Neural cell (in vitro differentiated cells): ENCODE data around the gene NUFIP2. TPM values are rescaled to one million over a fixed set of nuclear protein-coding genes. Genes with fewer than 3 reads are reported as not detected.

Experiments
- H2AFZ ChIP-seq: fragments of 200-600, 300-800 bp; sonication (generic), shearing (Covaris generic); 2 replicates; pipeline ENCODE4 v1.6.0; 2014; ENCODE audit warnings: low read depth, mild to moderate bottlenecking, antibody characterized with exemption, low read length, moderate library complexity
- H3F3A ChIP-seq: fragments of 200-600 bp; shearing (Covaris generic); 2 replicates; pipeline ENCODE4 v1.6.1; 2016; ENCODE audit warnings: mild to moderate bottlenecking, moderate library complexity, mixed read lengths, antibody characterized with exemption, low read length; ENCODE audit not compliant: insufficient read depth, poor library complexity, severe bottlenecking
- H3K27ac ChIP-seq: fragments of 200-600, 300-800 bp; sonication (generic), shearing (Covaris generic); 2 replicates; pipeline ENCODE4 v1.5.1; 2014; ENCODE audit warnings: mild to moderate bottlenecking, low read length, moderate library complexity
- H3K27me3 ChIP-seq: fragments of 300-800, 200-600 bp; sonication (generic), shearing (Covaris generic); 2 replicates; pipeline ENCODE4 v1.6.0; 2014; ENCODE audit warnings: mild to moderate bottlenecking, low read depth, low read length, moderate library complexity; ENCODE audit not compliant: insufficient read depth
- H3K36me3 ChIP-seq: fragments of 300-800, 200-600 bp; sonication (generic), shearing (Covaris generic); 2 replicates; pipeline ENCODE4 v1.5.1; 2014; ENCODE audit warnings: mild to moderate bottlenecking, antibody characterized with exemption, low read length, moderate library complexity; ENCODE audit not compliant: insufficient read depth
- H3K4me2 ChIP-seq: fragments of 300-800, 200-600 bp; sonication (generic), shearing (Covaris generic); 2 replicates; pipeline ENCODE4 v1.6.0; 2014; ENCODE audit warnings: mild to moderate bottlenecking, low read length
- H3K4me3 ChIP-seq: fragments of 300-800, 200-600 bp; sonication (generic), shearing (Covaris generic); 2 replicates; pipeline ENCODE4 v1.5.1; 2014; ENCODE audit warnings: mild to moderate bottlenecking, low read length, moderate library complexity
- H3K79me2 ChIP-seq: fragments of 200-600 bp; shearing (Covaris generic); replicated peaks from 2 replicates; pipeline ENCODE4 v1.6.0; 2014; ENCODE audit warnings: mild to moderate bottlenecking, low read length, moderate library complexity; ENCODE audit not compliant: insufficient read depth
- H3K9ac ChIP-seq: fragments of 300-800, 200-600 bp; sonication (generic), shearing (Covaris generic); 2 replicates; pipeline ENCODE4 v1.6.1; 2016; ENCODE audit warnings: mild to moderate bottlenecking, low read length, mixed read lengths
- H3K9me2 ChIP-seq: fragments of 200-600 bp; shearing (Covaris generic); 2 replicates; pipeline ENCODE4 v1.6.1; 2016; ENCODE audit warnings: mild to moderate bottlenecking, low read length, mixed read lengths; ENCODE audit not compliant: insufficient read depth
- H3K9me3 ChIP-seq: fragments of 200-600, 300-800 bp; sonication (generic), shearing (Covaris generic); 2 replicates; pipeline ENCODE4 v1.6.1; 2016; ENCODE audit warnings: mild to moderate bottlenecking, mixed run types, low read length, moderate library complexity, mixed read lengths
- H4K20me1 ChIP-seq: fragments of 200-600 bp; shearing (Covaris generic); 2 replicates; pipeline ENCODE4 v1.6.1; 2016; ENCODE audit warnings: mild to moderate bottlenecking, mixed run types; ENCODE audit not compliant: insufficient read depth
- EP300 ChIP-seq: fragments of 450-650 bp; conservative IDR thresholded peaks from 2 replicates; pipeline ENCODE4 v1.6.1; 2014; ENCODE audit warnings: antibody characterized with exemption, mild to moderate bottlenecking, moderate library complexity; ENCODE audit not compliant: poor library complexity, severe bottlenecking
- EZH2 ChIP-seq: fragments of 200-600, 300-800 bp; shearing (Covaris generic), sonication (generic); IDR thresholded peaks from 2 replicates; pipeline ENCODE4 v1.6.1; 2014; ENCODE audit warnings: antibody characterized with exemption, low read length, borderline replicate concordance, mild to moderate bottlenecking; ENCODE audit not compliant: insufficient read depth, poor library complexity, severe bottlenecking
- MXI1 ChIP-seq: fragments of 450-650 bp; conservative IDR thresholded peaks from 2 replicates; pipeline ENCODE4 v1.6.1; 2014; ENCODE audit warnings: antibody characterized with exemption, mild to moderate bottlenecking; ENCODE audit not compliant: poor library complexity, severe bottlenecking
- POLR2AphosphoS5 ChIP-seq: IDR thresholded peaks from 2 replicates; pipeline ENCODE4 v1.6.1; 2012
- RAD21 ChIP-seq: fragments of 450-650 bp; conservative IDR thresholded peaks from 2 replicates; pipeline ENCODE4 v1.6.1; 2014; ENCODE audit warnings: antibody characterized with exemption, mild to moderate bottlenecking, moderate library complexity
- SMC3 ChIP-seq: fragments of 450-650 bp; conservative IDR thresholded peaks from 2 replicates; pipeline ENCODE4 v1.6.1; 2014; ENCODE audit warnings: antibody characterized with exemption, mild to moderate bottlenecking, moderate library complexity; ENCODE audit not compliant: poor library complexity
- TAF1 ChIP-seq: IDR thresholded peaks from 2 replicates; pipeline ENCODE4 v1.6.1; 2012; ENCODE audit warnings: low read depth
- polyA plus RNA-seq: library from polyadenylated mRNA; depleted of rRNA; stranded (reverse); fragments of >200 nt; gene quantifications from 2 replicates; pipeline ENCODE4 v1.2.3, GENCODE V29; 2014
- TF ChIP-seq, protein P1 (sequence below): IDR thresholded peaks from 2 replicates; pipeline ENCODE4 v1.6.1; 2012; ENCODE audit warnings: borderline replicate concordance
- TF ChIP-seq, protein P2 (sequence below): fragments of 450-650 bp; IDR thresholded peaks from 2 replicates; pipeline ENCODE4 v1.5.1; 2014; ENCODE audit warnings: antibody characterized with exemption, mild to moderate bottlenecking, moderate library complexity; ENCODE audit not compliant: poor library complexity, severe bottlenecking

Gene NUFIP2
- polyA plus RNA-seq, 1 donor from 2014 or later, result 22.4 TPM

DNA sequence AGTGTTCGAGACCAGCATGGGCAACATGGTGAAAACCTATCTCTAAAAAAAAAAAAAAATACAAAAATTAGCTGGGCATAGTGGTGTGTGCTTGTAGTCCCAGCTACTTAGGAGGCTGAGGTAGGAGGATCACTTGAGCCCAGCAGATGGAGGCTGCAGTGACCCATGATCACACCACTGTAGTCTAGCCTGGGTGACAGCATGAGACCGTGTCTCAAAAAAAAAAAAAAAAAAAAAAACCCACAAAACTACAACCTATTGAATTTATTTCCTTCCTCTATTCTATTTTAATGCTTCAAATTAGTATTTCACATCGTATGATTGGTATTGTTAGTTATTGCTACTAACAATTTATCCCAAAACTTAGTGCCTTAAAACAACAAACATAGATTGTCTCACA lies 9.4 kb upstream of the NUFIP2 start:
- no peaks in the 10 kb centered on the region for H4K20me1 ChIP-seq
- H3K27ac ChIP-seq, result no peak overlapping the region
- TF ChIP-seq SMC3 (no peak), MXI1 (no peak), RAD21 (no peak), TAF1 (no peak), EZH2 (no peak), EP300 (no peak), POLR2AphosphoS5 (no peak)
- TF ChIP-seq, protein P1, sequence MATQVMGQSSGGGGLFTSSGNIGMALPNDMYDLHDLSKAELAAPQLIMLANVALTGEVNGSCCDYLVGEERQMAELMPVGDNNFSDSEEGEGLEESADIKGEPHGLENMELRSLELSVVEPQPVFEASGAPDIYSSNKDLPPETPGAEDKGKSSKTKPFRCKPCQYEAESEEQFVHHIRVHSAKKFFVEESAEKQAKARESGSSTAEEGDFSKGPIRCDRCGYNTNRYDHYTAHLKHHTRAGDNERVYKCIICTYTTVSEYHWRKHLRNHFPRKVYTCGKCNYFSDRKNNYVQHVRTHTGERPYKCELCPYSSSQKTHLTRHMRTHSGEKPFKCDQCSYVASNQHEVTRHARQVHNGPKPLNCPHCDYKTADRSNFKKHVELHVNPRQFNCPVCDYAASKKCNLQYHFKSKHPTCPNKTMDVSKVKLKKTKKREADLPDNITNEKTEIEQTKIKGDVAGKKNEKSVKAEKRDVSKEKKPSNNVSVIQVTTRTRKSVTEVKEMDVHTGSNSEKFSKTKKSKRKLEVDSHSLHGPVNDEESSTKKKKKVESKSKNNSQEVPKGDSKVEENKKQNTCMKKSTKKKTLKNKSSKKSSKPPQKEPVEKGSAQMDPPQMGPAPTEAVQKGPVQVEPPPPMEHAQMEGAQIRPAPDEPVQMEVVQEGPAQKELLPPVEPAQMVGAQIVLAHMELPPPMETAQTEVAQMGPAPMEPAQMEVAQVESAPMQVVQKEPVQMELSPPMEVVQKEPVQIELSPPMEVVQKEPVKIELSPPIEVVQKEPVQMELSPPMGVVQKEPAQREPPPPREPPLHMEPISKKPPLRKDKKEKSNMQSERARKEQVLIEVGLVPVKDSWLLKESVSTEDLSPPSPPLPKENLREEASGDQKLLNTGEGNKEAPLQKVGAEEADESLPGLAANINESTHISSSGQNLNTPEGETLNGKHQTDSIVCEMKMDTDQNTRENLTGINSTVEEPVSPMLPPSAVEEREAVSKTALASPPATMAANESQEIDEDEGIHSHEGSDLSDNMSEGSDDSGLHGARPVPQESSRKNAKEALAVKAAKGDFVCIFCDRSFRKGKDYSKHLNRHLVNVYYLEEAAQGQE, result no peak
- TF ChIP-seq, protein P2, sequence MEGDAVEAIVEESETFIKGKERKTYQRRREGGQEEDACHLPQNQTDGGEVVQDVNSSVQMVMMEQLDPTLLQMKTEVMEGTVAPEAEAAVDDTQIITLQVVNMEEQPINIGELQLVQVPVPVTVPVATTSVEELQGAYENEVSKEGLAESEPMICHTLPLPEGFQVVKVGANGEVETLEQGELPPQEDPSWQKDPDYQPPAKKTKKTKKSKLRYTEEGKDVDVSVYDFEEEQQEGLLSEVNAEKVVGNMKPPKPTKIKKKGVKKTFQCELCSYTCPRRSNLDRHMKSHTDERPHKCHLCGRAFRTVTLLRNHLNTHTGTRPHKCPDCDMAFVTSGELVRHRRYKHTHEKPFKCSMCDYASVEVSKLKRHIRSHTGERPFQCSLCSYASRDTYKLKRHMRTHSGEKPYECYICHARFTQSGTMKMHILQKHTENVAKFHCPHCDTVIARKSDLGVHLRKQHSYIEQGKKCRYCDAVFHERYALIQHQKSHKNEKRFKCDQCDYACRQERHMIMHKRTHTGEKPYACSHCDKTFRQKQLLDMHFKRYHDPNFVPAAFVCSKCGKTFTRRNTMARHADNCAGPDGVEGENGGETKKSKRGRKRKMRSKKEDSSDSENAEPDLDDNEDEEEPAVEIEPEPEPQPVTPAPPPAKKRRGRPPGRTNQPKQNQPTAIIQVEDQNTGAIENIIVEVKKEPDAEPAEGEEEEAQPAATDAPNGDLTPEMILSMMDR, result no peak
- H3K9ac ChIP-seq, result no peak overlapping the region
- H3K4me2 ChIP-seq, result no peak overlapping the region
- no peaks in the 10 kb centered on the region for H3K9me3 ChIP-seq
- no peak overlapping the region for H3K4me3 ChIP-seq
- no peaks in the 10 kb centered on the region for H3K27me3 ChIP-seq
- no peaks in the 10 kb centered on the region for H3K79me2 ChIP-seq
- H3F3A ChIP-seq, result no peaks in the 10 kb centered on the region
- no peak overlapping the region for H2AFZ ChIP-seq
- no peaks in the 10 kb centered on the region for H3K9me2 ChIP-seq
- H3K36me3 ChIP-seq, result no peaks in the 10 kb centered on the region

DNA sequence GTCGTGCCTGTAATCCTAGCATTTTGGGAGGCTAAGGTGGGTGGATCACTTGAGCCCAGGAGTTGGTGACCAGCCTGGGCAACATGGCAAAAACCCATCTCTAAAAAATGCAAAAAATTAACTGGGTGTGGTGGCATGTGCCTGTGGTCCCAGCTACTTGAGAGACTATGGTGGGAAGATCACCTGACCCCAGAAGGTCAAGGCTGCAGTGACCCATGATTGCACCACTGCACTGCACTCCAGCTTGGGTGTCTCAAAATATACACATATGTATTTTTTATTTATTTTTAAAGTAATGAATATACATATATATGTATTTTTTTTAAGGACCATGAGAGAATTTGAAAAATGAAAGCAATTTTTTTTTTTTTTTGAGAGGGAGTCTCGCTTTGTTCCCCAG lies 5.1 kb upstream of the NUFIP2 start:
- H3K79me2 ChIP-seq, result no peaks in the 10 kb centered on the region
- H3K9me2 ChIP-seq, result no peaks in the 10 kb centered on the region
- no peaks in the 10 kb centered on the region for H3K9me3 ChIP-seq
- H4K20me1 ChIP-seq, result no peaks in the 10 kb centered on the region
- H2AFZ ChIP-seq, result no peak overlapping the region
- no peak for TF ChIP-seq EZH2
- no peak overlapping the region for H3K9ac ChIP-seq
- no peaks in the 10 kb centered on the region for H3F3A ChIP-seq
- no peaks in the 10 kb centered on the region for H3K27me3 ChIP-seq
- no peak overlapping the region for H3K4me3 ChIP-seq
- no peaks in the 10 kb centered on the region for H3K36me3 ChIP-seq
- H3K4me2 ChIP-seq, result no peak overlapping the region
- H3K27ac ChIP-seq, result no peak overlapping the region

DNA sequence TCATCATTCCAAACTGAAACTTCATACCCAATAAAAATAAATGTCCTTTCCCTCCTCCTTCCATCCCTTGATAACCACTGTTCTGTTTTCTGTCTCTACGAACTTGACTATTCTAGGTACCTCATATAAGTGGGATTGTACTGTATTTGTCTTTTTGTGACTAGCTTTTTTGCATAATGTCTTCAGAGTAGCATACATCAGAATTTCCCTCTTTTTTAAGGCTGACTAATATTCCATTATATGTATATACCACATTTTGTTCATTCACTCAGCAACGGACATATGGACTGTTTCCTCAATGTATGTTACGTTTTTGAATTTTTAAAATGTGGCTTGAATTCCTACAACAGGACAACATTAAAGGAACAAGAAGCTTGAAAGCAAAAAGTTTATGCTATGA lies 1.5 kb upstream of the NUFIP2 start:
- Histone ChIP-seq H3K9me2 (no peaks in the 10 kb centered on the region), H3K27ac (no peak overlapping the region), H3K27me3 (no peaks in the 10 kb centered on the region), H3K4me3 (peak overlapping the region; percentile 98), H2AFZ (no peak overlapping the region), H3F3A (peaks cover 9% of the 10 kb centered on the region), H3K9me3 (no peaks in the 10 kb centered on the region), H3K36me3 (no peaks in the 10 kb centered on the region), H3K9ac (no peak overlapping the region), H3K4me2 (no peak overlapping the region), H4K20me1 (peaks cover 4% of the 10 kb centered on the region), H3K79me2 (peaks cover 19% of the 10 kb centered on the region)
- TF ChIP-seq RAD21, result no peak
- TF ChIP-seq, protein P1, result no peak
- no peak for TF ChIP-seq SMC3
- no peak for TF ChIP-seq TAF1
- no peak for TF ChIP-seq EZH2
- TF ChIP-seq, protein P2, result no peak
- TF ChIP-seq POLR2AphosphoS5, result no peak
- TF ChIP-seq MXI1, result no peak
- no peak for TF ChIP-seq EP300
